AG10803 (cell line): ENCODE data around the gene TTC21B.

ENCODE experiments used
- DNase-seq: peaks from one replicate; pipeline ENCODE4 v3.0.0; 2010; ENCODE audit warnings: low read depth
- H3K4me3 ChIP-seq: 2 replicates; pipeline ENCODE4 v1.5.1; 2011; ENCODE audit warnings: mild to moderate bottlenecking, low read length, control low read depth
- CTCF ChIP-seq: conservative IDR thresholded peaks from 2 replicates; pipeline ENCODE4 v1.5.1; 2011; ENCODE audit warnings: mild to moderate bottlenecking, low read length, control low read depth, inconsistent platforms

Gene TTC21B

GRCh38 chr2:165898381-165898780 lies 55.2 kb downstream of the TTC21B start:
- no peak overlapping the region for H3K4me3 ChIP-seq
- DNase-seq: no peak
- no peak for TF ChIP-seq CTCF

- DNase-seq: no peak
- TF ChIP-seq CTCF: no peak
- H3K4me3 ChIP-seq: no peak overlapping the region
These were observed 55.9 kb downstream of the TTC21B start for GRCh38 chr2:165897726-165898125.

GRCh38 chr2:165897074-165897473 lies 56.5 kb downstream of the TTC21B start:
- TF ChIP-seq CTCF: no peak
- no peak for DNase-seq
- H3K4me3 ChIP-seq: no peak overlapping the region

GRCh38 chr2:165895974-165896373 lies 57.6 kb downstream of the TTC21B start:
- H3K4me3 ChIP-seq: no peak overlapping the region
- no peak for DNase-seq
- TF ChIP-seq CTCF: no peak

GRCh38 chr2:165893556-165893955 lies 60.0 kb downstream of the TTC21B start:
- TF ChIP-seq CTCF: no peak
- no peak for DNase-seq
- H3K4me3 ChIP-seq: no peak overlapping the region

- no peak for TF ChIP-seq CTCF
- no peak for DNase-seq
- H3K4me3 ChIP-seq: no peak overlapping the region
These were observed 61.0 kb downstream of the TTC21B start for GRCh38 chr2:165892526-165892925.

- no peak for DNase-seq
- no peak overlapping the region for H3K4me3 ChIP-seq
- TF ChIP-seq CTCF: no peak
These were observed 61.6 kb downstream of the TTC21B start for GRCh38 chr2:165891943-165892342.
